GM10847 (cell line): ENCODE measurements around the gene TTC6.

Source experiments
- POLR2A ChIP-seq: IDR thresholded peaks from 2 replicates; pipeline ENCODE4 v1.6.1; 2011; ENCODE audit not compliant: insufficient read length; ENCODE audit errors: extremely low read depth

Gene TTC6

GRCh38 chr14:37625597-37626595 lies 30.5 kb downstream of the TTC6 start:
- no peak for TF ChIP-seq POLR2A

GRCh38 chr14:37637341-37637740 lies 41.9 kb downstream of the TTC6 start:
- TF ChIP-seq POLR2A: no peak

- no peak for TF ChIP-seq POLR2A
These were observed 43.2 kb downstream of the TTC6 start for GRCh38 chr14:37638599-37638998.

GRCh38 chr14:37641117-37641516 lies 45.7 kb downstream of the TTC6 start:
- no peak for TF ChIP-seq POLR2A

- TF ChIP-seq POLR2A: no peak
These were observed 46.7 kb downstream of the TTC6 start for GRCh38 chr14:37642125-37642524.

GRCh38 chr14:37643701-37644100 lies 48.3 kb downstream of the TTC6 start:
- TF ChIP-seq POLR2A: no peak
